CD4-positive, alpha-beta T cell (primary cell): Measurements from ENCODE around the gene SLC36A1. TPM values are rescaled to one million over a fixed set of nuclear protein-coding genes. Genes with fewer than 3 reads are reported as not detected.

ENCODE experiments used
- ATAC-seq: fragments of 200-7000 bp; cut with Tn5 transposase; one replicate; pipeline ENCODE4 v1.10.0; 2022; ENCODE audit warnings: mild to moderate bottlenecking; ENCODE audit not compliant: poor library complexity
- CTCF ChIA-PET: fragments of 350-600 bp; sonication (Branson Sonifier 250); formaldehyde crosslinking; loops from one replicate; lab custom pipeline; 2021; ENCODE audit warnings: antibody characterized with exemption, inconsistent platforms; lab: Charles Lee
- POLR2A ChIA-PET: fragments of 350-600 bp; sonication (Branson Sonifier 250); formaldehyde crosslinking; loops from one replicate; lab custom pipeline; 2021; ENCODE audit warnings: antibody characterized with exemption, inconsistent platforms; lab: Charles Lee
- DNase-seq, 14 experiments: peaks; one replicate each; pipeline ENCODE4 v3.0.0-alpha.2; 2013 to 2020; ENCODE audit warnings: mixed read lengths in 2 of 14
- H3K27ac ChIP-seq, 2 donors: one replicate each; pipeline versions ENCODE4 v1.5.1 to v1.7.0; 2013; ENCODE audit warnings: low read length in 2 of 2, low read depth in 1 of 2, mild to moderate bottlenecking in 1 of 2
- H3K27me3 ChIP-seq, 2 experiments: 1 replicate in 1 of 2; 2 replicates in 1 of 2; pipeline versions ENCODE4 v1.6.1 to v1.7.0; 2013; ENCODE audit warnings: low read length in 2 of 2, control low read depth in 1 of 2, mild to moderate bottlenecking in 1 of 2, moderate library complexity in 1 of 2; ENCODE audit not compliant: insufficient read depth in 2 of 2, control insufficient read depth in 1 of 2
- H3K36me3 ChIP-seq: one replicate; pipeline ENCODE4 v1.6.1; 2013; ENCODE audit warnings: low read length, control low read depth; ENCODE audit not compliant: insufficient read depth
- H3K4me1 ChIP-seq: one replicate; pipeline ENCODE4 v1.6.1; 2013; ENCODE audit warnings: low read length, control low read depth; ENCODE audit not compliant: insufficient read depth
- H3K4me3 ChIP-seq: one replicate; pipeline ENCODE4 v1.5.1; 2013; ENCODE audit warnings: mild to moderate bottlenecking, low read length, moderate library complexity
- H3K9me3 ChIP-seq, 2 experiments: 1 replicate in 1 of 2; 2 replicates in 1 of 2; pipeline versions ENCODE4 v1.6.1 to v1.7.0; 2013; ENCODE audit warnings: low read length in 2 of 2, mild to moderate bottlenecking in 2 of 2, control low read depth in 1 of 2, moderate library complexity in 1 of 2; ENCODE audit not compliant: control insufficient read depth in 1 of 2, insufficient read depth in 1 of 2
- H3K27ac Mint-ChIP-seq: one replicate; pipeline ENCODE4 v1.8.0; 2020; ENCODE audit warnings: mixed read lengths
- H3K27me3 Mint-ChIP-seq: one replicate; pipeline ENCODE4 v1.8.0; 2021; ENCODE audit warnings: mixed read lengths
- H3K36me3 Mint-ChIP-seq: one replicate; pipeline ENCODE4 v1.8.0; 2021; ENCODE audit warnings: low read depth, mixed read lengths
- H3K4me1 Mint-ChIP-seq: one replicate; pipeline ENCODE4 v1.8.0; 2021; ENCODE audit warnings: low read depth, mixed read lengths
- H3K4me3 Mint-ChIP-seq: one replicate; pipeline ENCODE4 v1.8.0; 2020; ENCODE audit warnings: mild to moderate bottlenecking, mixed read lengths
- H3K9me3 Mint-ChIP-seq: one replicate; pipeline ENCODE4 v1.8.0; 2020; ENCODE audit warnings: mixed read lengths
- CTCF ChIP-seq: fragments of 200-600 bp; IDR thresholded peaks from one replicate; pipeline ENCODE4 v1.8.0; 2022; ENCODE audit warnings: antibody characterized with exemption, mild to moderate bottlenecking
- intact Hi-C, 2 experiments: fragments of 100-400 bp; cut with DNase I in 1 of 2; cut with micrococcal nuclease in 1 of 2; formaldehyde crosslinking; loops; one replicate each; pipeline versions ENCODE4 v1.15.1 to v1.9.0; 2023 to 2025; cut with DNase I, micrococcal nuclease
- total RNA-seq, 174 experiments: library from RNA in 2 of 174; stranded (reverse) in 2 of 174; gene quantifications; one replicate each; pipeline ENCODE4 v1.2.3 and lab custom pipeline; 2021 to 2026

The SLC36A1 gene
- total RNA-seq, 2 experiments from 2014 or later, result 2.2 to 2.8 TPM

GRCh38 chr5:151495320-151495719, 47.9 kb downstream of the SLC36A1 start:
- ATAC-seq (no peak), DNase-seq (no peak)
- Mint-ChIP-seq H3K27me3 (no peaks in the 10 kb centered on the region), H3K9me3 (no peaks in the 10 kb centered on the region), H3K27ac (no peak overlapping the region), H3K4me3 (no peak overlapping the region), H3K4me1 (no peaks in the 10 kb centered on the region), H3K36me3 (peaks cover 9% of the 10 kb centered on the region)
- Histone ChIP-seq H3K27me3 (no peaks in the 10 kb centered on the region), H3K36me3 (no peaks in the 10 kb centered on the region), H3K9me3 (no peaks in the 10 kb centered on the region), H3K4me1 (no peaks in the 10 kb centered on the region), H3K27ac (no peak overlapping the region), H3K4me3 (no peak overlapping the region)
- CTCF ChIA-PET, result no interaction called here
- POLR2A ChIA-PET, result no interaction called here
- no peak for TF ChIP-seq CTCF
- intact Hi-C loops, result no loop called here

- Histone ChIP-seq H3K27ac (no peak overlapping the region), H3K27me3 (no peaks in the 10 kb centered on the region), H3K9me3 (no peaks in the 10 kb centered on the region), H3K36me3 (no peaks in the 10 kb centered on the region), H3K4me3 (no peak overlapping the region), H3K4me1 (peaks cover 6% of the 10 kb centered on the region)
- ATAC-seq (no peak), DNase-seq (no peak)
- no peaks in the 10 kb centered on the region for H3K9me3 Mint-ChIP-seq
- peaks cover 9% of the 10 kb centered on the region for H3K36me3 Mint-ChIP-seq
- ChIA-PET POLR2A (no interaction called here), CTCF (no interaction called here)
- H3K4me3 Mint-ChIP-seq, result no peak overlapping the region
- H3K27ac Mint-ChIP-seq, result no peak overlapping the region
- peaks cover 6% of the 10 kb centered on the region for H3K4me1 Mint-ChIP-seq
- intact Hi-C loops, result no loop called here
- H3K27me3 Mint-ChIP-seq, result no peaks in the 10 kb centered on the region
- TF ChIP-seq CTCF, result no peak
Observed at GRCh38 chr5:151496041-151496484, 48.7 kb downstream of the SLC36A1 start.

- H3K36me3 ChIP-seq, result no peaks in the 10 kb centered on the region
- TF ChIP-seq CTCF, result no peak
- Mint-ChIP-seq H3K36me3 (peaks cover 4% of the 10 kb centered on the region), H3K4me3 (no peak overlapping the region), H3K27ac (no peak overlapping the region), H3K27me3 (no peaks in the 10 kb centered on the region), H3K4me1 (peaks cover 6% of the 10 kb centered on the region), H3K9me3 (no peaks in the 10 kb centered on the region)
- peaks cover 6% of the 10 kb centered on the region for H3K4me1 ChIP-seq
- ChIA-PET POLR2A (no interaction called here), CTCF (no interaction called here)
- intact Hi-C loops, result no loop called here
- ATAC-seq, result no peak
- H3K27ac ChIP-seq, result no peak overlapping the region
- H3K4me3 ChIP-seq, result no peak overlapping the region
- no peaks in the 10 kb centered on the region for H3K27me3 ChIP-seq
- no peaks in the 10 kb centered on the region for H3K9me3 ChIP-seq
- DNase-seq, result no peak
Observed at GRCh38 chr5:151497391-151498002, 50.1 kb downstream of the SLC36A1 start.
